CD4-positive, alpha-beta T cell (primary cell): ENCODE measurements around the gene PCSK2. TPM values are rescaled to one million over a fixed set of nuclear protein-coding genes. Genes with fewer than 3 reads are reported as not detected.

Experiments
- ATAC-seq: fragments of 200-7000 bp; cut with Tn5 transposase; one replicate; pipeline ENCODE4 v1.10.0; 2022; ENCODE audit warnings: mild to moderate bottlenecking; ENCODE audit not compliant: poor library complexity
- CTCF ChIA-PET: fragments of 350-600 bp; sonication (Branson Sonifier 250); formaldehyde crosslinking; loops from one replicate; lab custom pipeline; 2021; ENCODE audit warnings: antibody characterized with exemption, inconsistent platforms; lab: Charles Lee
- POLR2A ChIA-PET: fragments of 350-600 bp; sonication (Branson Sonifier 250); formaldehyde crosslinking; loops from one replicate; lab custom pipeline; 2021; ENCODE audit warnings: antibody characterized with exemption, inconsistent platforms; lab: Charles Lee
- DNase-seq, 14 experiments: peaks; one replicate each; pipeline ENCODE4 v3.0.0-alpha.2; 2013 to 2020; ENCODE audit warnings: mixed read lengths in 2 of 14
- H3K27ac ChIP-seq, 2 donors: one replicate each; pipeline versions ENCODE4 v1.5.1 to v1.7.0; 2013; ENCODE audit warnings: low read length in 2 of 2, low read depth in 1 of 2, mild to moderate bottlenecking in 1 of 2
- H3K27me3 ChIP-seq, 2 experiments: 1 replicate in 1 of 2; 2 replicates in 1 of 2; pipeline versions ENCODE4 v1.6.1 to v1.7.0; 2013; ENCODE audit warnings: low read length in 2 of 2, control low read depth in 1 of 2, mild to moderate bottlenecking in 1 of 2, moderate library complexity in 1 of 2; ENCODE audit not compliant: insufficient read depth in 2 of 2, control insufficient read depth in 1 of 2
- H3K36me3 ChIP-seq: one replicate; pipeline ENCODE4 v1.6.1; 2013; ENCODE audit warnings: low read length, control low read depth; ENCODE audit not compliant: insufficient read depth
- H3K4me1 ChIP-seq: one replicate; pipeline ENCODE4 v1.6.1; 2013; ENCODE audit warnings: low read length, control low read depth; ENCODE audit not compliant: insufficient read depth
- H3K4me3 ChIP-seq: one replicate; pipeline ENCODE4 v1.5.1; 2013; ENCODE audit warnings: mild to moderate bottlenecking, low read length, moderate library complexity
- H3K9me3 ChIP-seq, 2 experiments: 1 replicate in 1 of 2; 2 replicates in 1 of 2; pipeline versions ENCODE4 v1.6.1 to v1.7.0; 2013; ENCODE audit warnings: low read length in 2 of 2, mild to moderate bottlenecking in 2 of 2, control low read depth in 1 of 2, moderate library complexity in 1 of 2; ENCODE audit not compliant: control insufficient read depth in 1 of 2, insufficient read depth in 1 of 2
- H3K27ac Mint-ChIP-seq: one replicate; pipeline ENCODE4 v1.8.0; 2020; ENCODE audit warnings: mixed read lengths
- H3K27me3 Mint-ChIP-seq: one replicate; pipeline ENCODE4 v1.8.0; 2021; ENCODE audit warnings: mixed read lengths
- H3K36me3 Mint-ChIP-seq: one replicate; pipeline ENCODE4 v1.8.0; 2021; ENCODE audit warnings: low read depth, mixed read lengths
- H3K4me1 Mint-ChIP-seq: one replicate; pipeline ENCODE4 v1.8.0; 2021; ENCODE audit warnings: low read depth, mixed read lengths
- H3K4me3 Mint-ChIP-seq: one replicate; pipeline ENCODE4 v1.8.0; 2020; ENCODE audit warnings: mild to moderate bottlenecking, mixed read lengths
- H3K9me3 Mint-ChIP-seq: one replicate; pipeline ENCODE4 v1.8.0; 2020; ENCODE audit warnings: mixed read lengths
- intact Hi-C, 2 experiments: fragments of 100-400 bp; cut with DNase I in 1 of 2; cut with micrococcal nuclease in 1 of 2; formaldehyde crosslinking; loops; one replicate each; pipeline versions ENCODE4 v1.15.1 to v1.9.0; 2023 to 2025; cut with DNase I, micrococcal nuclease
- total RNA-seq, 174 experiments: library from RNA in 2 of 174; stranded (reverse) in 2 of 174; gene quantifications; one replicate each; pipeline ENCODE4 v1.2.3 and lab custom pipeline; 2021 to 2026
- TF ChIP-seq, protein P1 (sequence below): fragments of 200-600 bp; IDR thresholded peaks from one replicate; pipeline ENCODE4 v1.8.0; 2022; ENCODE audit warnings: antibody characterized with exemption, mild to moderate bottlenecking

PCSK2 gene
- total RNA-seq, 2 experiments from 2014 or later, result not detected

- POLR2A ChIA-PET, result no interaction called here
- Mint-ChIP-seq H3K9me3 (no peaks in the 10 kb centered on the region), H3K4me3 (no peak overlapping the region), H3K4me1 (no peaks in the 10 kb centered on the region), H3K27me3 (peaks cover 4% of the 10 kb centered on the region), H3K36me3 (no peaks in the 10 kb centered on the region), H3K27ac (no peak overlapping the region)
- TF ChIP-seq, protein P1, sequence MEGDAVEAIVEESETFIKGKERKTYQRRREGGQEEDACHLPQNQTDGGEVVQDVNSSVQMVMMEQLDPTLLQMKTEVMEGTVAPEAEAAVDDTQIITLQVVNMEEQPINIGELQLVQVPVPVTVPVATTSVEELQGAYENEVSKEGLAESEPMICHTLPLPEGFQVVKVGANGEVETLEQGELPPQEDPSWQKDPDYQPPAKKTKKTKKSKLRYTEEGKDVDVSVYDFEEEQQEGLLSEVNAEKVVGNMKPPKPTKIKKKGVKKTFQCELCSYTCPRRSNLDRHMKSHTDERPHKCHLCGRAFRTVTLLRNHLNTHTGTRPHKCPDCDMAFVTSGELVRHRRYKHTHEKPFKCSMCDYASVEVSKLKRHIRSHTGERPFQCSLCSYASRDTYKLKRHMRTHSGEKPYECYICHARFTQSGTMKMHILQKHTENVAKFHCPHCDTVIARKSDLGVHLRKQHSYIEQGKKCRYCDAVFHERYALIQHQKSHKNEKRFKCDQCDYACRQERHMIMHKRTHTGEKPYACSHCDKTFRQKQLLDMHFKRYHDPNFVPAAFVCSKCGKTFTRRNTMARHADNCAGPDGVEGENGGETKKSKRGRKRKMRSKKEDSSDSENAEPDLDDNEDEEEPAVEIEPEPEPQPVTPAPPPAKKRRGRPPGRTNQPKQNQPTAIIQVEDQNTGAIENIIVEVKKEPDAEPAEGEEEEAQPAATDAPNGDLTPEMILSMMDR, result no peak
- Histone ChIP-seq H3K4me1 (no peaks in the 10 kb centered on the region), H3K36me3 (no peaks in the 10 kb centered on the region), H3K9me3 (no peaks in the 10 kb centered on the region), H3K4me3 (no peak overlapping the region), H3K27me3 (no peaks in the 10 kb centered on the region), H3K27ac (no peak overlapping the region)
- intact Hi-C loops, result no loop called here
- no peak for ATAC-seq
- CTCF ChIA-PET, result no interaction called here
- DNase-seq, result no peak
Measured at GRCh38 chr20:17298751-17299150, 71.9 kb downstream of the PCSK2 start.

DNA sequence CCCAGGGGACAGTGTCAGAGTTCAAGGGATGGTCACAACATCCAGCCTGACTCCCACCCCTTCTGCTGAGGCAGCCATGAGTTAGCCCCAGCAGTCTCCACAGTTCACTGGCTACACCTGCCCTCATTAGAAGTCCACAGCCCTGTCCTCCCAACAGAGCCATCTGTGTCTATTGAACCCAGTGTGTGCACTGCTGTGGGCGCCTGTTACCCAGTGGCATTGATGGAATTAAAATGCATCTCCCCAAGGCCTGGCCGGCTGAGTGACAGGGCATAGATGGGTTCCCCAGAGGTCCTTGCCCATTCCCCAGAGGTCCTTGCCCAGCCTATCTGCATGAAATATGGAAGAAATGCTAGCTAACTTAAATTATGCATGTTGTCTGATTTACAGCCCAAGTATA, 73.3 kb downstream of the PCSK2 start:
- H3K4me3 Mint-ChIP-seq, result no peak overlapping the region
- no peak overlapping the region for H3K27ac Mint-ChIP-seq

DNA sequence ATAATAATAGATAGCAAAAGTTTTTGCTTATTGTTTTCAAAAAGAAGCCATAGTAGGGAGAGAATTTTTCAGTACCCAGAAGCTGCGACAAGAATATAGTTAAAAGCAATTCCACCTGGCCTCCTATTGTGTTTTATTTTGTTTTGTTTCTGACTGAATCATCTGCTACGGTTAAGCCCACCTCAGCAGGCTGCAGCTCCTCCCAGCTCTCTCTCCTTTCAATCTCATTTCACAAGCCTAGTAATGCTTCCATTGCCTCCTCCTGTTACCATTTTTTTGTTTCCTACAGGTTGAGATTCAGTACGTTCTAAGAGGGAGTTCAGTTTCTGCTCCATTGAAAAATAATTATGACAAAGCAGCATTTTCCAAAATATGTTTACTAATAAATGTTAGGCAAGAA, 77.9 kb downstream of the PCSK2 start:
- no peak for ATAC-seq
- POLR2A ChIA-PET, result no interaction called here
- Mint-ChIP-seq H3K4me1 (no peaks in the 10 kb centered on the region), H3K27me3 (peaks cover 9% of the 10 kb centered on the region), H3K9me3 (no peaks in the 10 kb centered on the region), H3K27ac (no peak overlapping the region), H3K4me3 (no peak overlapping the region), H3K36me3 (no peaks in the 10 kb centered on the region)
- H3K36me3 ChIP-seq, result no peaks in the 10 kb centered on the region
- DNase-seq, result no peak
- H3K4me1 ChIP-seq, result no peaks in the 10 kb centered on the region
- no peak overlapping the region for H3K4me3 ChIP-seq
- intact Hi-C loops, result no loop called here
- no peaks in the 10 kb centered on the region for H3K9me3 ChIP-seq
- TF ChIP-seq, protein P1, result no peak
- no peaks in the 10 kb centered on the region for H3K27me3 ChIP-seq
- CTCF ChIA-PET, result interaction anchor here (0.8 kb wide), 1 partner anchor 13 kb away, joined by 3 read pairs; no protein-coding TSS in a partner anchor
- no peak overlapping the region for H3K27ac ChIP-seq

More for the DNA sequence above, 73.3 kb downstream of the PCSK2 start:
- ATAC-seq (no peak), DNase-seq (no peak)
- ChIA-PET POLR2A (no interaction called here), CTCF (no interaction called here)
- no peaks in the 10 kb centered on the region for H3K4me1 ChIP-seq
- Mint-ChIP-seq H3K36me3 (no peaks in the 10 kb centered on the region), H3K9me3 (no peaks in the 10 kb centered on the region), H3K4me1 (no peaks in the 10 kb centered on the region), H3K27me3 (peaks cover 9% of the 10 kb centered on the region)
- no peaks in the 10 kb centered on the region for H3K27me3 ChIP-seq
- TF ChIP-seq, protein P1, result no peak
- H3K4me3 ChIP-seq, result no peak overlapping the region
- no peak overlapping the region for H3K27ac ChIP-seq
- intact Hi-C loops, result no loop called here
- H3K9me3 ChIP-seq, result no peaks in the 10 kb centered on the region
- no peaks in the 10 kb centered on the region for H3K36me3 ChIP-seq
